Measurements from ENCODE around the gene VSIG4.

DNA sequence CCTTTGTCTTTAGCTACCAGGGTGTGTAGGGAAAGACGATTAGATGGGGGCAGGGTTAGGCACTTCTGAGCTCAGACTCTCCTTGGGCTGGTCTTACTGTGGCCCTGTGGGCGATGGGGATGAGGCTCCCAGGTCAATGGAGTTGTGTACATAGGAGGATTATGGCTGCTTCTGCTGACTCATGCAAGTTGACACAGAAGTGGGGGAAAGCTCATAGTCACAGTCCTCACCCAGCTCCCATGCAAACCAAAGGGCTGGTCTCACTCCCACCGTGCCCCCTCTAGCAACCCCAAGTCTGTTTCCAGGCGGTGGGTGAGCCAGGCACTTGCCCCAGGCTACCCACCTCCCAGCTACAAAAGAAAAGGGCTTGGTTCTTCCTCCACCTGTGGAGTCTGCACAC is 24.4 kb upstream of the VSIG4 start:
- no peak for TF ChIP-seq CTCF (IDR thresholded peaks at IDR 0.05)
- TF ChIP-seq POLR2A (IDR thresholded peaks at IDR 0.05), result no peak
